ENCODE results near the gene IRF2BPL.

Gene IRF2BPL

GRCh38 chr14:76981670-76982069 is 46.8 kb downstream of the IRF2BPL start:
- no peak overlapping the region for H3K4me3 ChIP-seq (ENCODE audit: low read depth, low read length)
- no peak for TF ChIP-seq CTCF (IDR thresholded peaks at IDR 0.05; ENCODE audit: low read depth, low read length)

DNA sequence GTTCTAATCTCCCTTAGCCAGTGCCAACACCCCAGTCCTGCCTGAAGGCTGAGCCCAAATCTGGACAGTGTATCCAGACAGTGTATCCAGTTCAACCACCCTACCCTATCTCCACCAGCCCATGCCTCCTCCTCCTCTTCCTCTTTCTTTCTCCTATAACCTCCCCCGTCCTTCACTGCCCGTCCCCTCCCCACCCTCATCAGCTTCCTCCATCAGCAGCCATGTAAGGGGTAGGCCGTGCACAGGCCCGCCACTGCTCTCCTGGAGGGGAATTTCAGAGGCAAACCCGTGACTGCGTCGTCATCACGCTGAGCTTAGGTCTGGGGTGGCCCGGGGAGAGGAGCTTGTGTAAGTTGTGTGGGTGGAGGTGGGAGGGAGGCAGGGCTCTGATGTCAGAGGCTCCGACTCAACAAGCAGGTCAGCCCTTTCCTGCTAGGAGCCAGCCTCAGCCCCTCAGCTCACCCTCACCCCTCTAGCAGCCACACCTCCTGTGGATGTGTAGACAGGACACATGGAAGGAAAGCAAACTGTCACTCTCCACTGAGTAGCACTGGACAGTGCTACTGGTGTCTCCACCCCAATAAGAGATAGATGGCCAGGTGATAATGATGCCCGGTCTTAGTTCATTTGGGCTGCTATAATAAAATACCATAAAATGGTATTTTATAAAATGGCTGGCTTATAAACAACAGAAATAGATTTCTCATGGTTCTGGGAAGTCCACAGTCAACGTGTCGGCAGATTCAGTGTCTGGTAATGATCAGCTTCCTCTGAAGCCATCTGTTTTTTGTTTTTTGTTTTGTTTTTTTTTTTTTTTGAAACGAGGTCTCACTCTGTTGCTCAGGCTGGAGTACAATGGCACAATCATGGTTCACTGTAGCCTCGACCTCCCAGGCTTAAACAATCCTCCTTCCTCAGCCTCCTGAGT is 50.5 kb downstream of the IRF2BPL start:
- H3K4me3 ChIP-seq (ENCODE audit: low read depth, low read length), result no peak overlapping the region
- no peak for TF ChIP-seq CTCF (IDR thresholded peaks at IDR 0.05; ENCODE audit: low read depth, low read length)

DNA sequence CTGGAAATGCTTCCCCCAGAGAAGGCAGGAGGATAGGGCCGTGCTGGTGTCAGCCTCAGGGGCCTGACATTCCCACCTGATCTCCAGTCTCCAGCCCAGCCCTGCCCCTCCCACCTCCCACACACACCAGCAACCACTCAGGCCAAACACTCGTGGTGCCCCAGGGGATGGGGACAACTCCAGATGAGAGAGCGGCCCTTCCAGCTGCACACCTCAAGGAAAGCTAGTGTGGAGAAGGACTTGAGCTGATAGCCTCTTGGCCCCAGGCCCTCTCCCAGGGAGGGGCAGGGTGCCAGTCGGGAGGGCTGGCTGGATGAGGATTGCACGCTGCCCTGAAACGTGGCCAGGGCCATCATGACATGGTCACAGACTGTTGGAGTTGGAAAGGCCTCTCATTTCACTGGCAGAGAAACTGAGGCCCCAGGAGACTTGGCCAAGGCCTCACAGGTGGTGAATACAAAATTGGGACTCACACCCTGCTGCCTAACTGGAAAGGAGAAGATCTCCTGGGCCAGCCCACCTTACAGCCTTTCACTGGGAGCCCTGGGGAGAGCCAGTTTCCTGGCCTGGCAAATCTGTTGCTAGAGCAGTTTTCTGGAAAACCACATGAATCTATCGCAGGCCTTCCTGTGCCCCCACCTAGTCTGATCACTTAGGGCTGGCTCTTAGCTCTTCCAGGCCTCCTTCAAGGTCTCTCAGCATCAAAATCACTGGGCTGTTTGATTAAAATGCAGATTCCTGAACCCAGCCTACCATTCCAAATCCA is 52.1 kb downstream of the IRF2BPL start:
- H3K4me3 ChIP-seq (ENCODE audit: low read depth, low read length), result no peak overlapping the region
- no peak for TF ChIP-seq CTCF (IDR thresholded peaks at IDR 0.05; ENCODE audit: low read depth, low read length)

DNA sequence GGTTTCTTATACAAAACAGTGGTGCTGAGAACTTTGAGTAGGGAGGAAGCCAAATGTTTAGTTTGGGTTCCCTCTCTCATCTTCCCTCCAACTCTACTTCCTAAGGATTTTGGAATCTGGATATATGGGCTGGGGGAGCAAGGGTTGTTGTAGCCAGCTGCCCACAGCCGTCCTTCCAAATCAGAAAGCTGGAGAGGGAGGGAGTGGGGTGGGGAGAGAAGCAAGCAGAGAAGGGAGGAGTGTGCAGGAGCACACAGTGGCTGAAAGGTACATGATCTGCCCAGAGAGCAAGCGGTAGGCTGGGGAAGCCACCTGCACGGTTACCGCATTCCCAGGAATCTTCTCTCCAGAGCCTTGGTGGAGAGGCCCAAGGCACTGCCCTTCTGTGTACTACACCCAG is 52.7 kb downstream of the IRF2BPL start:
- no peak for TF ChIP-seq CTCF (IDR thresholded peaks at IDR 0.05; ENCODE audit: low read depth, low read length)

GRCh38 chr14:76975051-76975450 is 53.5 kb downstream of the IRF2BPL start:
- no peak for TF ChIP-seq CTCF (IDR thresholded peaks at IDR 0.05; ENCODE audit: low read depth, low read length)
- H3K4me3 ChIP-seq (ENCODE audit: low read depth, low read length), result no peak overlapping the region

More for the DNA sequence above, 52.7 kb downstream of the IRF2BPL start:
- H3K4me3 ChIP-seq (ENCODE audit: low read depth, low read length), result no peak overlapping the region

Measured in WI38 (cell line).